HFFc6 (cell line): ENCODE measurements around the gene TRIM67. TPM values are rescaled to one million over a fixed set of nuclear protein-coding genes. Genes with fewer than 3 reads are reported as not detected.

ENCODE experiments used
- DNase-seq: peaks from one replicate; pipeline ENCODE4 v3.0.0-alpha.2; 2018
- H3K27ac Mint-ChIP-seq: 2 replicates; pipeline ENCODE4 v1.8.0; 2020; ENCODE audit warnings: mild to moderate bottlenecking, mixed read lengths
- H3K27me3 Mint-ChIP-seq: 2 replicates; pipeline ENCODE4 v1.8.0; 2021; ENCODE audit warnings: mild to moderate bottlenecking, moderate library complexity, mixed read lengths; ENCODE audit not compliant: insufficient read depth
- H3K36me3 Mint-ChIP-seq: 2 replicates; pipeline ENCODE4 v1.8.0; 2021; ENCODE audit warnings: low read depth, mixed read lengths
- H3K4me1 Mint-ChIP-seq: 2 replicates; pipeline ENCODE4 v1.8.0; 2020; ENCODE audit warnings: low read depth, mixed read lengths
- H3K4me3 Mint-ChIP-seq: 2 replicates; pipeline ENCODE4 v1.8.0; 2020; ENCODE audit warnings: mild to moderate bottlenecking, moderate library complexity, mixed read lengths
- H3K9me3 Mint-ChIP-seq: 2 replicates; pipeline ENCODE4 v1.8.0; 2020; ENCODE audit warnings: mild to moderate bottlenecking, mixed read lengths
- CTCF ChIP-seq: fragments of 200-600 bp; sonication (generic); IDR thresholded peaks from 2 replicates; pipeline ENCODE4 v1.5.0; 2021; ENCODE audit warnings: antibody characterized with exemption, mild to moderate bottlenecking
- total RNA-seq, 6 experiments: library from RNA; stranded (reverse); fragmentation: NEBNext Ultra II Directional; extraction: Animal tissue kit (Norgen Biotek cat#: 25700); gene quantifications; 2 replicates in 1 of 6; 3 replicates in 5 of 6; pipeline ENCODE4 v1.2.3, GENCODE V29; 2021

Gene TRIM67
- total RNA-seq, 6 experiments from 2014 or later, result not detected

GRCh38 chr1:231248778-231249177 lies 86.9 kb downstream of the TRIM67 start:
- Mint-ChIP-seq H3K27ac (no peak overlapping the region), H3K4me1 (0 out of 2 replicates have a peak, but pooled peaks cover 6% of the 10 kb centered on the region), H3K4me3 (no peak overlapping the region), H3K36me3 (peaks cover 37% of the 10 kb centered on the region), H3K9me3 (0 out of 2 replicates have a peak, but pooled peaks cover 4% of the 10 kb centered on the region), H3K27me3 (no peaks in the 10 kb centered on the region)
- no peak for DNase-seq
- no peak for TF ChIP-seq CTCF

GRCh38 chr1:231252336-231252735 lies 90.5 kb downstream of the TRIM67 start:
- Mint-ChIP-seq H3K27ac (no peak overlapping the region), H3K9me3 (peaks cover 29% of the 10 kb centered on the region), H3K4me1 (no peaks in the 10 kb centered on the region), H3K4me3 (no peak overlapping the region), H3K36me3 (peaks cover 62% of the 10 kb centered on the region), H3K27me3 (no peaks in the 10 kb centered on the region)
- DNase-seq, result no peak
- TF ChIP-seq CTCF, result no peak

GRCh38 chr1:231260351-231260750 lies 98.5 kb downstream of the TRIM67 start:
- Mint-ChIP-seq H3K4me1 (no peaks in the 10 kb centered on the region), H3K9me3 (peaks cover 53% of the 10 kb centered on the region), H3K27me3 (no peaks in the 10 kb centered on the region), H3K27ac (no peak overlapping the region), H3K4me3 (no peak overlapping the region), H3K36me3 (peaks cover 80% of the 10 kb centered on the region)
- TF ChIP-seq CTCF, result no peak
- DNase-seq, result no peak

GRCh38 chr1:231264642-231265041 lies 102.8 kb downstream of the TRIM67 start:
- DNase-seq, result no peak
- Mint-ChIP-seq H3K4me3 (no peak overlapping the region), H3K27ac (no peak overlapping the region), H3K27me3 (no peaks in the 10 kb centered on the region), H3K36me3 (peaks cover 60% of the 10 kb centered on the region), H3K9me3 (peaks cover 17% of the 10 kb centered on the region), H3K4me1 (no peaks in the 10 kb centered on the region)
- no peak for TF ChIP-seq CTCF

GRCh38 chr1:231265379-231265778 lies 103.5 kb downstream of the TRIM67 start:
- Mint-ChIP-seq H3K27ac (no peak overlapping the region), H3K27me3 (no peaks in the 10 kb centered on the region), H3K9me3 (peaks cover 10% of the 10 kb centered on the region; the same call in 1 of the 2 replicates), H3K4me3 (no peak overlapping the region), H3K36me3 (peaks cover 52% of the 10 kb centered on the region), H3K4me1 (no peaks in the 10 kb centered on the region)
- DNase-seq, result no peak
- TF ChIP-seq CTCF, result no peak

- Mint-ChIP-seq H3K36me3 (peaks cover 37% of the 10 kb centered on the region), H3K27ac (no peak overlapping the region), H3K27me3 (no peaks in the 10 kb centered on the region), H3K9me3 (peaks cover under 1% of the 10 kb centered on the region; the same call in 1 of the 2 replicates), H3K4me3 (no peak overlapping the region), H3K4me1 (no peaks in the 10 kb centered on the region)
- no peak for TF ChIP-seq CTCF
- DNase-seq, result no peak
Observed at GRCh38 chr1:231266811-231267322, 105.0 kb downstream of the TRIM67 start.
